GM18870 (cell line): Measurements from ENCODE around the gene NOM1.
A peak's percentile ranks its signal among the peaks of the same experiment; 100 is the strongest.

ENCODE experiments used
- ATAC-seq: cut with Tn5 transposase; IDR thresholded peaks from one replicate; pipeline ENCODE4 v1.9.1; 2021; ENCODE audit warnings: moderate library complexity; ENCODE audit not compliant: unreplicated experiment

The NOM1 gene

GRCh38 chr7:157003445-157003755 lies 53.9 kb downstream of the NOM1 start:
- no peak for ATAC-seq

- no peak for ATAC-seq
Measured at GRCh38 chr7:157003756-157004520, 54.4 kb downstream of the NOM1 start.

GRCh38 chr7:157004521-157005455 lies 55.3 kb downstream of the NOM1 start:
- ATAC-seq: no peak

GRCh38 chr7:157005456-157006204 lies 56.1 kb downstream of the NOM1 start:
- ATAC-seq: no peak

- ATAC-seq: no peak
Measured at GRCh38 chr7:157006205-157006747, 56.8 kb downstream of the NOM1 start.

GRCh38 chr7:157006829-157007469 lies 57.4 kb downstream of the NOM1 start:
- ATAC-seq: no peak

GRCh38 chr7:157007470-157008066 lies 58.1 kb downstream of the NOM1 start:
- ATAC-seq: no peak

GRCh38 chr7:157008206-157009169 lies 59.0 kb downstream of the NOM1 start:
- no peak for ATAC-seq

GRCh38 chr7:157009170-157009777 lies 59.8 kb downstream of the NOM1 start:
- peak; percentile 37 for ATAC-seq

GRCh38 chr7:157009778-157010587 lies 60.5 kb downstream of the NOM1 start:
- no peak for ATAC-seq

- ATAC-seq: no peak
Measured at GRCh38 chr7:157010588-157011332, 61.2 kb downstream of the NOM1 start, which contains the start of gene MNX1. Gene MNX1, minus strand, starts transcription at chr7:157010663. Its CDS starts 313 bp downstream, at chr7:157010350.

GRCh38 chr7:157011333-157012112 lies 62.0 kb downstream of the NOM1 start:
- no peak for ATAC-seq

- ATAC-seq: no peak
Measured at GRCh38 chr7:157012113-157012547, 62.6 kb downstream of the NOM1 start.

- no peak for ATAC-seq
Measured at GRCh38 chr7:157013101-157013500, 63.6 kb downstream of the NOM1 start.

- ATAC-seq: no peak
Measured at GRCh38 chr7:157013602-157014549, 64.4 kb downstream of the NOM1 start.
